Lower leg skin (tissue), 3 donors: ENCODE data around the gene IL3RA.

Source experiments
- CTCF ChIP-seq, 3 donors: fragments of 450-650 bp; IDR thresholded peaks; one replicate each; pipeline ENCODE4 v1.5.1; 2016; ENCODE audit warnings: antibody characterized with exemption in 3 of 3, mild to moderate bottlenecking in 3 of 3, moderate library complexity in 2 of 3
- POLR2A ChIP-seq, 2 donors: fragments of 450-650 bp; IDR thresholded peaks; one replicate each; pipeline ENCODE4 v1.6.1; 2016 to 2017; ENCODE audit warnings: antibody characterized with exemption in 2 of 2, mild to moderate bottlenecking in 1 of 2, moderate library complexity in 1 of 2

DNA sequence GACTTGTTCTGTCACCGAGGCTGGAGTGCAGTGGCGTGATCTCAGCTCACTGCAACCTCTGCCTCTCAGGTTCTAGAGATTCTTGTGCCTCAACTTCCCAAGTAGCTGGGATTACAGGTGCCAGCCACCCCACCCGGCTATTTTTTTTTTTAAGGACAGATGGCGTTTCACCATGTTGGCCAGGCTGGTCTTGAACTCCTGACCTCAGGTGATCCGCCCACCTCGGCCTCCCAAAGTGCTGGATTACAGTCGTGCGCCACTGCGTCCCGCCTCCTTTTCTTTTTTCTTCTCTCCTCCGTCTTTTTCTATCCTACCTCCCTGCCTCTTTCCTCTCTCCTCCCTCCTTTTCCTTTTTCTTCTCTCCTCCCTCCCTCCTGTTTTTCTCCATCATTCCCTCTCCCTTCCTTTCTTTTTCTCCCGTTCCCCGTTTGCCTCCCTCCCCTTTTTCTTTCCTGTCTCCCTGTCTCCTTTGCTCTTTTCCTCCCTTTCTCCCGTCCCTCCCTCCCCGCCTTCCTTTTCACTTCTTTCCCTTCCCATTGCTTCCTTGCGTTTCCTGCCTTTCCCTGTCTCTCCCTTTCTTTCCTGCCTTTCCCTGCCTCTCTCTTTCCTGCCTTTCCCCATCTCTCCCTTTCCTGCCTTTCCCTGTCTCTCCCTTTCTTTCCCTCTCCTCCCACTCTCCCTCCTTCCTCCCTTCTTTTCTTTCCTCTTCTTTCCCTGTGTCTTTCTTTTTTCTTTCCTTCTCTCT, 57.5 kb downstream of the IL3RA start:
- no peak for TF ChIP-seq CTCF (IDR thresholded peaks at IDR 0.05)
- no peak for TF ChIP-seq POLR2A (IDR thresholded peaks at IDR 0.05)
